Endothelial cell of umbilical vein (primary cell): ENCODE data around the gene CBY2. TPM values are rescaled to one million over a fixed set of nuclear protein-coding genes. Genes with fewer than 3 reads are reported as not detected.

Experiments
- BruUV-seq: library from RNA; stranded (reverse); fragments of 400-500 nt; replicated peaks from 2 replicates; lab custom pipeline; 2021; lab: Mats Ljungman, UMichigan
- CTCF ChIA-PET: fragments of 300-600, 350-600 bp; sonication (Branson Sonifier 250); formaldehyde crosslinking; loops from one replicate; lab custom pipeline; 2021; ENCODE audit warnings: antibody characterized with exemption, inconsistent platforms; lab: Charles Lee
- POLR2A ChIA-PET: fragments of 300-600, 350-600 bp; sonication (Branson Sonifier 250); formaldehyde crosslinking; loops from one replicate; lab custom pipeline; 2021; ENCODE audit warnings: antibody characterized with exemption, inconsistent platforms; lab: Charles Lee
- DNase-seq: peaks from one replicate; pipeline ENCODE4 v3.0.0-alpha.2; 2011; ENCODE audit warnings: low read depth, low spot score
- FAIRE-seq: peaks from 2 replicates; lab custom pipeline; 2011; peaks lifted over from hg19 to GRCh38; lab: Jason Lieb, UNC
- H2AFZ ChIP-seq: 2 replicates; pipeline ENCODE4 v1.6.0; 2012; ENCODE audit warnings: low read depth, low read length, control low read depth, inconsistent platforms
- H3K27ac ChIP-seq: 2 replicates; pipeline ENCODE4 v1.5.1; 2011; ENCODE audit warnings: low read depth, mild to moderate bottlenecking, control low read depth, low read length, moderate library complexity; ENCODE audit not compliant: insufficient read depth
- H3K27me3 ChIP-seq, 2 experiments: 2 replicates each; pipeline versions ENCODE4 v1.6.0 to v1.6.1; 2011; ENCODE audit warnings: low read length in 2 of 2, mixed read lengths in 1 of 2; ENCODE audit not compliant: control insufficient read depth in 2 of 2, insufficient read depth in 2 of 2
- H3K36me3 ChIP-seq, 2 experiments: 2 replicates in 1 of 2; 3 replicates in 1 of 2; pipeline ENCODE4 v1.5.1; 2011; ENCODE audit warnings: low read length in 2 of 2, mild to moderate bottlenecking in 1 of 2, moderate library complexity in 1 of 2; ENCODE audit not compliant: control insufficient read depth in 2 of 2, insufficient read depth in 2 of 2; ENCODE audit errors: extremely low read depth in 1 of 2
- H3K4me1 ChIP-seq: 3 replicates; pipeline ENCODE4 v1.5.1; 2011; ENCODE audit warnings: mild to moderate bottlenecking, low read length; ENCODE audit not compliant: control insufficient read depth, insufficient read depth; ENCODE audit errors: extremely low read depth
- H3K4me2 ChIP-seq: 2 replicates; pipeline ENCODE4 v1.6.1; 2011; ENCODE audit warnings: low read length, control low read depth, mixed read lengths; ENCODE audit not compliant: insufficient read depth
- H3K4me3 ChIP-seq, 3 experiments: fragments of 200-600 bp in 1 of 3; sonication (generic), shearing (Covaris generic) in 1 of 3; replicated peaks in 1 of 3; 2 replicates each; pipeline ENCODE4 v1.5.1; 2011 to 2016; ENCODE audit warnings: control low read depth in 3 of 3, low read length in 3 of 3, mild to moderate bottlenecking in 2 of 3, inconsistent platforms in 1 of 3, low read depth in 1 of 3, moderate library complexity in 1 of 3; ENCODE audit not compliant: insufficient read depth in 1 of 3
- H3K79me2 ChIP-seq: 2 replicates; pipeline ENCODE4 v1.6.0; 2012; ENCODE audit warnings: low read length, inconsistent platforms; ENCODE audit not compliant: control insufficient read depth, insufficient read depth
- H3K9ac ChIP-seq: replicated peaks from 2 replicates; pipeline ENCODE3; 2011; ENCODE audit warnings: low read length, control low read depth; ENCODE audit not compliant: insufficient read depth; ENCODE audit errors: extremely low read depth
- H3K9me1 ChIP-seq: replicated peaks from 3 replicates; pipeline ENCODE4 v1.6.0; 2011; ENCODE audit warnings: mild to moderate bottlenecking, low read length; ENCODE audit not compliant: control insufficient read depth, insufficient read depth; ENCODE audit errors: extremely low read depth
- H3K9me3 ChIP-seq: replicated peaks from 2 replicates; pipeline ENCODE4 v1.5.1; 2012; ENCODE audit warnings: low read length, inconsistent platforms; ENCODE audit not compliant: control insufficient read depth, insufficient read depth
- H4K20me1 ChIP-seq: replicated peaks from 2 replicates; pipeline ENCODE3; 2011; ENCODE audit warnings: mild to moderate bottlenecking, low read length; ENCODE audit not compliant: control insufficient read depth, insufficient read depth; ENCODE audit errors: extremely low read depth
- EZH2 ChIP-seq: IDR thresholded peaks from 2 replicates; pipeline ENCODE4 v1.6.1; 2012; ENCODE audit warnings: borderline replicate concordance, low read depth, mild to moderate bottlenecking, moderate library complexity, low read length, inconsistent platforms; ENCODE audit not compliant: severe bottlenecking
- FOS ChIP-seq: IDR thresholded peaks from 2 replicates; pipeline ENCODE4 v1.6.1; 2011; ENCODE audit warnings: mild to moderate bottlenecking, low read length, moderate library complexity, borderline replicate concordance; ENCODE audit not compliant: insufficient read depth
- GATA2 ChIP-seq: IDR thresholded peaks from 2 replicates; pipeline ENCODE4 v1.7.0; 2011; ENCODE audit warnings: low read depth, mild to moderate bottlenecking, moderate library complexity, mixed read lengths, low read length; ENCODE audit not compliant: insufficient read length, insufficient read depth
- JUN ChIP-seq: IDR thresholded peaks from 2 replicates; pipeline ENCODE4 v1.6.1; 2011; ENCODE audit warnings: borderline replicate concordance, low read depth; ENCODE audit not compliant: insufficient read length, insufficient read depth
- MYC ChIP-seq: IDR thresholded peaks from one replicate; pipeline ENCODE4 v1.6.1; 2011; ENCODE audit warnings: mild to moderate bottlenecking, low read depth, low read length
- POLR2A ChIP-seq: IDR thresholded peaks from 2 replicates; pipeline ENCODE4 v1.6.1; 2012; ENCODE audit warnings: low read depth, mild to moderate bottlenecking, control low read depth, low read length
- POLR2AphosphoS5 ChIP-seq: IDR thresholded peaks from 2 replicates; pipeline ENCODE4 v1.6.1; 2012; ENCODE audit warnings: low read depth, mild to moderate bottlenecking, control low read depth, low read length, moderate library complexity; ENCODE audit not compliant: insufficient read depth
- dilution Hi-C: fragments of 300-500 bp; cut with MboI; formaldehyde crosslinking; loops from one replicate; pipeline ENCODE4 v1.15.0; 2019; ENCODE audit warnings: low sequenced_read_pairs; ENCODE audit not compliant: extremely low pct_ligation_motif_present
- intact Hi-C: fragments of 100-400 bp; cut with micrococcal nuclease; formaldehyde crosslinking; loops from one replicate; pipeline ENCODE4 v1.10.0; 2022
- polyA plus RNA-seq, 4 experiments: library from polyadenylated mRNA; depleted of rRNA in 3 of 4; stranded (reverse) in 3 of 4; unstranded in 1 of 4; fragments of >200 nt; gene quantifications; 2 replicates each; pipeline versions ENCODE4 v1.2.1 to v1.2.3, GENCODE V29; 2011 to 2012; ENCODE audit warnings: missing spikeins in 1 of 4
- total RNA-seq: library from RNA; stranded (reverse); gene quantifications from 2 replicates; pipeline ENCODE4 v1.2.3, GENCODE V29; 2021
- TF ChIP-seq, protein P1 (sequence below), 2 donors: IDR thresholded peaks; 1 replicate in 1 of 2; 2 replicates in 1 of 2; pipeline ENCODE4 v1.5.1; 2011; ENCODE audit warnings: low read length in 2 of 2, mild to moderate bottlenecking in 2 of 2, moderate library complexity in 2 of 2, control low read depth in 1 of 2, inconsistent platforms in 1 of 2, low read depth in 1 of 2; ENCODE audit not compliant: insufficient read depth in 1 of 2; ENCODE audit errors: extremely low read depth in 1 of 2
- TF ChIP-seq, protein P2 (sequence below): IDR thresholded peaks from 2 replicates; pipeline ENCODE4 v1.6.1; 2011; ENCODE audit not compliant: insufficient read depth, insufficient read length

The CBY2 gene
- total and polyA plus RNA-seq, 2 donors (not counting 3 experiments of a cell fraction or from before 2014, with no cell fraction given), result not detected

DNA sequence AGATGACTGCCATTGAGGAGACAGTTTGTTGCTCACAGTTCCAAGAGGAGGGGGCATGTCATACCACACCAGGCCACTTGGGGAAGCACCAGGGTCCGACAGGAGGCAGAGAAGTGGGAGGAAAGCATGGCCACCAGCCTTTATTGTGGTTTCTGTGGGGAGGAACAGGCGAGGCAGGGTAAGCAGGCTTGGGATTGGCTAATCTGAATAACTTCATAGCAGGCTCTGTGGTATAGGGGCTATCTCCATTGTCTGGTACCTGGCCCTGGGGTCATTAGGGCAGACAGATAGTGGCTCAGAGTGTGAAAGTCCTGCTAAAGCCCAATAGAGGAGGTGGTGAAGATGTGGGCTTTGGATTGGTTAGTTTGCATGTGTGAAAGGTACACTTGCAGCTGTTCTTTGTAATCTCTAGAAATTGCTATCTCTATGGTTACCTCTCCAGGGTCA is 35.5 kb downstream of the CBY2 start:
- Histone ChIP-seq H3K4me1 (no peaks in the 10 kb centered on the region), H4K20me1 (no peaks in the 10 kb centered on the region), H3K27me3 (no peaks in the 10 kb centered on the region), H3K79me2 (no peaks in the 10 kb centered on the region), H3K9ac (no peak overlapping the region), H2AFZ (no peak overlapping the region), H3K27ac (no peak overlapping the region), H3K36me3 (no peaks in the 10 kb centered on the region), H3K9me1 (no peaks in the 10 kb centered on the region), H3K4me2 (no peak overlapping the region), H3K4me3 (no peak overlapping the region), H3K9me3 (no peaks in the 10 kb centered on the region)
- DNase-seq (no peak), FAIRE-seq (no peak)
- POLR2A ChIA-PET, result no interaction called here
- no peak for TF ChIP-seq FOS
- TF ChIP-seq, protein P1, sequence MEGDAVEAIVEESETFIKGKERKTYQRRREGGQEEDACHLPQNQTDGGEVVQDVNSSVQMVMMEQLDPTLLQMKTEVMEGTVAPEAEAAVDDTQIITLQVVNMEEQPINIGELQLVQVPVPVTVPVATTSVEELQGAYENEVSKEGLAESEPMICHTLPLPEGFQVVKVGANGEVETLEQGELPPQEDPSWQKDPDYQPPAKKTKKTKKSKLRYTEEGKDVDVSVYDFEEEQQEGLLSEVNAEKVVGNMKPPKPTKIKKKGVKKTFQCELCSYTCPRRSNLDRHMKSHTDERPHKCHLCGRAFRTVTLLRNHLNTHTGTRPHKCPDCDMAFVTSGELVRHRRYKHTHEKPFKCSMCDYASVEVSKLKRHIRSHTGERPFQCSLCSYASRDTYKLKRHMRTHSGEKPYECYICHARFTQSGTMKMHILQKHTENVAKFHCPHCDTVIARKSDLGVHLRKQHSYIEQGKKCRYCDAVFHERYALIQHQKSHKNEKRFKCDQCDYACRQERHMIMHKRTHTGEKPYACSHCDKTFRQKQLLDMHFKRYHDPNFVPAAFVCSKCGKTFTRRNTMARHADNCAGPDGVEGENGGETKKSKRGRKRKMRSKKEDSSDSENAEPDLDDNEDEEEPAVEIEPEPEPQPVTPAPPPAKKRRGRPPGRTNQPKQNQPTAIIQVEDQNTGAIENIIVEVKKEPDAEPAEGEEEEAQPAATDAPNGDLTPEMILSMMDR (IDR thresholded peaks at IDR 0.05; ENCODE audit: extremely low read depth in 1 of 2, insufficient read depth in 1 of 2, low read depth in 1 of 2, low read length in 2 of 2), result peak in 1 of 2 donors; percentile 1
- no TSS peak for BruUV-seq
- CTCF ChIA-PET, result no interaction called here
- dilution Hi-C loops (no loop called here), intact Hi-C loops (no loop called here)

DNA sequence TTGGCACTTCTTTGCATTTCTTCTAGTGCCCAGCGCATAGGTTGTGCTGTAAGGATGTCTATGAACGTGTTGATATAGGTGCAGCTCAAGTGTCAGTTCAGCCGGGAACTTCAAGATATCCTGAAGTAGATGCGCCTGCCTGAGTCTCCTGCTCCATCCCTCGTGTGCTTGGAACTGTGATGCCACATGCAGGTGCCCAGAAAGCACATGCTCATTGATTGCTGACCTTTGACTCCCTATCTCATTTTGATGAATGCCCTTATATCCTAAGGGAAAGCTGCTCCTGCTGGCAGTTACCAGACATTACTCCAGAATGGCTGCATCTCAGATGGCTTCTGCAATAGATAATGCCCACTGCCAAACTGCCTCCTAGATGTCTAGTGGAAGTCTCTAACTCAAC is 40.9 kb downstream of the CBY2 start:
- Histone ChIP-seq H3K4me1 (no peaks in the 10 kb centered on the region), H3K9me1 (no peaks in the 10 kb centered on the region), H3K27ac (no peak overlapping the region), H3K27me3 (no peaks in the 10 kb centered on the region), H3K9ac (no peak overlapping the region), H2AFZ (no peak overlapping the region), H3K4me2 (no peak overlapping the region), H3K9me3 (no peaks in the 10 kb centered on the region), H3K36me3 (no peaks in the 10 kb centered on the region), H3K79me2 (no peaks in the 10 kb centered on the region), H4K20me1 (no peaks in the 10 kb centered on the region), H3K4me3 (no peak overlapping the region)
- no peak for TF ChIP-seq POLR2A
- TF ChIP-seq JUN, result no peak
- TF ChIP-seq MYC, result no peak
- TF ChIP-seq POLR2AphosphoS5, result no peak
- TF ChIP-seq, protein P2, sequence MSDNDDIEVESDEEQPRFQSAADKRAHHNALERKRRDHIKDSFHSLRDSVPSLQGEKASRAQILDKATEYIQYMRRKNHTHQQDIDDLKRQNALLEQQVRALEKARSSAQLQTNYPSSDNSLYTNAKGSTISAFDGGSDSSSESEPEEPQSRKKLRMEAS, result no peak
- no peak for TF ChIP-seq EZH2
- TF ChIP-seq, protein P1 (IDR thresholded peaks at IDR 0.05; ENCODE audit: extremely low read depth in 1 of 2, insufficient read depth in 1 of 2, low read depth in 1 of 2, low read length in 2 of 2), result no peak
- no peak for TF ChIP-seq GATA2
- TF ChIP-seq FOS, result no peak
- POLR2A ChIA-PET, result no interaction called here
- CTCF ChIA-PET, result no interaction called here
- intact Hi-C loops, result no loop called here
- dilution Hi-C loops, result no loop called here
- FAIRE-seq (no peak), DNase-seq (no peak)
- no TSS peak for BruUV-seq
